GM19463 (cell line): ENCODE results near the gene SPANXA2.
"Not testable (repeated sequence)": the region's sequence is repeated elsewhere in the genome, so short reads cannot be mapped to it uniquely, and the experiment has no call there.

Experiments
- ATAC-seq: cut with Tn5 transposase; IDR thresholded peaks from one replicate; pipeline ENCODE4 v1.9.1; 2021; ENCODE audit warnings: mild to moderate bottlenecking, moderate library complexity; ENCODE audit not compliant: unreplicated experiment

SPANXA2 gene

GRCh38 chrX:141589408-141589807 is at the start of gene SPANXA2:
Gene SPANXA2 (plus strand): TSS chrX:141589708. CDS start chrX:141589768, 60 bp downstream.
- ATAC-seq, result not testable (repeated sequence)

GRCh38 chrX:141542551-141542950 is 47.0 kb upstream of the SPANXA2 start:
- ATAC-seq, result not testable (repeated sequence)

GRCh38 chrX:141584638-141585037 is 4.9 kb upstream of the SPANXA2 start, which contains the start of gene SPANXA1:
Gene SPANXA1 (minus strand): TSS chrX:141584738. CDS start chrX:141584678, 60 bp downstream.
- not testable (repeated sequence) for ATAC-seq

- ATAC-seq, result no peak
These were observed 19.6 kb downstream of the SPANXA2 start for GRCh38 chrX:141609111-141609510.

GRCh38 chrX:141619336-141619735 is 29.8 kb downstream of the SPANXA2 start:
- ATAC-seq, result no peak

GRCh38 chrX:141632124-141632523 is 42.6 kb downstream of the SPANXA2 start:
- ATAC-seq, result no peak

GRCh38 chrX:141638550-141638949 is 49.0 kb downstream of the SPANXA2 start:
- no peak for ATAC-seq
